AG10803 (cell line): ENCODE results near the gene GSK3B.
A peak's percentile ranks its signal among the peaks of the same experiment; 100 is the strongest.
"Not testable (repeated sequence)": the region's sequence is repeated elsewhere in the genome, so short reads cannot be mapped to it uniquely, and the experiment has no call there.

Experiments
- DNase-seq: peaks from one replicate; pipeline ENCODE4 v3.0.0; 2010; ENCODE audit warnings: low read depth
- H3K4me3 ChIP-seq: 2 replicates; pipeline ENCODE4 v1.5.1; 2011; ENCODE audit warnings: mild to moderate bottlenecking, low read length, control low read depth
- TF ChIP-seq, protein P1 (sequence below): conservative IDR thresholded peaks from 2 replicates; pipeline ENCODE4 v1.5.1; 2011; ENCODE audit warnings: mild to moderate bottlenecking, low read length, control low read depth, inconsistent platforms

Gene GSK3B

DNA sequence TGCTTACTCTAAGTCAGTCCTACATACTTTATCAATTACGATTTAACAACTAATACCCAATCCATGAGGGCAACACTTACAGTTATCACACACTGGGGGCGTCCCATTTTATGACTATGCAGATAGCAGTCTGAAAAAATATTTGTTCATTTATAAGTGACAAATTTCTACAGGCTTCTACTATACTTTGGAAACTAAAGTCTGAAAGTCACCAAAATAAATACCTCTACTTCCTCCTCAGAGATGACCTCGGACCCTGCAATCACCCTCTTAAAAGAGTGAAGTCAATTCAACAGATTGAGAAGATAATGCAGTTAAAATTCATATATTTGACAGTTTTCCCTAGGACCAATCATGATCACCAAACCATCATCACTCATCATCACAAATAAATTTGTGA, 76.6 kb downstream of the GSK3B start:
- DNase-seq: no peak
- TF ChIP-seq, protein P1, sequence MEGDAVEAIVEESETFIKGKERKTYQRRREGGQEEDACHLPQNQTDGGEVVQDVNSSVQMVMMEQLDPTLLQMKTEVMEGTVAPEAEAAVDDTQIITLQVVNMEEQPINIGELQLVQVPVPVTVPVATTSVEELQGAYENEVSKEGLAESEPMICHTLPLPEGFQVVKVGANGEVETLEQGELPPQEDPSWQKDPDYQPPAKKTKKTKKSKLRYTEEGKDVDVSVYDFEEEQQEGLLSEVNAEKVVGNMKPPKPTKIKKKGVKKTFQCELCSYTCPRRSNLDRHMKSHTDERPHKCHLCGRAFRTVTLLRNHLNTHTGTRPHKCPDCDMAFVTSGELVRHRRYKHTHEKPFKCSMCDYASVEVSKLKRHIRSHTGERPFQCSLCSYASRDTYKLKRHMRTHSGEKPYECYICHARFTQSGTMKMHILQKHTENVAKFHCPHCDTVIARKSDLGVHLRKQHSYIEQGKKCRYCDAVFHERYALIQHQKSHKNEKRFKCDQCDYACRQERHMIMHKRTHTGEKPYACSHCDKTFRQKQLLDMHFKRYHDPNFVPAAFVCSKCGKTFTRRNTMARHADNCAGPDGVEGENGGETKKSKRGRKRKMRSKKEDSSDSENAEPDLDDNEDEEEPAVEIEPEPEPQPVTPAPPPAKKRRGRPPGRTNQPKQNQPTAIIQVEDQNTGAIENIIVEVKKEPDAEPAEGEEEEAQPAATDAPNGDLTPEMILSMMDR: no peak
- no peak overlapping the region for H3K4me3 ChIP-seq

DNA sequence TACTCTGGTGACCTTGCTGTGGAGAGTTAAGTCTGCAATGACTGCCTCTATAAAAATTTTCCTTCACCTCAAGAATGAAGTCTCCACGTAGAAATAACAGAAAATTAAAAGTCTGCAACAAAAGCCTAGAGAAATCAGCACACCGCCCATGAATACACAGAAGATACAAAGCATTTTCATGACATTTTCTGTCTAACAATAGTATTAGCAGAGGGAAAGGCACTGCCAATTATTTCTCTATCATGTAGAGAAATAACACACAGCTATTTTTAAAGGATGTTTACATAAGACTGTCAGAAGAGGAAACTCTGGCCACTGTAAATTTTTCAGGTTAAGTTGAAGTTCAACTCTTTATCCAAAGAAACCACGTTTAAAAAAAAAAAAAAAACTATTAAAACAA, 80.8 kb downstream of the GSK3B start:
- no peak overlapping the region for H3K4me3 ChIP-seq
- DNase-seq: no peak
- TF ChIP-seq, protein P1: no peak

DNA sequence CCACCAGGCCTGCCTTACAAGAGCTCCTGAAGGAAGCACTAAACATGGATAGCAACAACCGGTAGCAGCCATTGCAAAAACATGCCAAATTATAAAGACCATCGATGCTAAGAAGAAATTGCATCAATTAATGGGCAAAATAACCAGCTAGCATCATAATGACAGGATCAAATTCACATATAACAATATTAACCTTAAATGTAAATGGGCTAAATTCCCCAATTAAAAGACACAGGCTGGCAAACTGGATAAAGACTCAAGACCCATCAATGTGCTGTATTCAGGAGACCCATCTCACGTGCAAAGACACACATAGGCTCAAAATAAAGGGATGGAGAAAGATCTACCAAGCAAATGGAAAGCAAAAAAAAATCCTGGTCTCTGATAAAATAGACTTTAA, 88.5 kb downstream of the GSK3B start:
- DNase-seq, H3K4me3 ChIP-seq: not testable (repeated sequence)

DNA sequence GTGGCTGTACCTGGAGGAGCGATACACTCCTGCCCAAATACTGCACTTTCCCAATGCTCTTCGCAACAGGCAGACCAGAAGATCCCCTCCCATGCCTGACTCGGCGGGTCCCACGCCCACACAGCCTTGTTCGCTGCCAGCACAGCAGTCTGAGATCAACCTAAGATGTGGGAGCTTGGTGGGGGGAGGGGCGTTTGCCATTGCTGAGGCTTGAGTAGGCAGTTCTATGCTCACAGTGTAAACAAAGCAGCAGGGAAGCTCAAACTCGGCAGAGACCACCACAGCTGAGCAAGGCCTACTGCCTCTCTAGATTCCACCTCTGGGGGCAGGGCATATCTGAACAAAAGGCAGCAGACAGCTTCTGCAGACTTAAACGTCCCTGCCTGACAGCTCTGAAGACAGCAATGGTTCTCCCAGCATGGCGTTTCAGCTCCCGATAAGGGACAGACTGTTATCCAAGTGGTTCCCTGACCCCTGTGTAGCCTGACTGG, 90.2 kb downstream of the GSK3B start:
- not testable (repeated sequence) for DNase-seq, H3K4me3 ChIP-seq

DNA sequence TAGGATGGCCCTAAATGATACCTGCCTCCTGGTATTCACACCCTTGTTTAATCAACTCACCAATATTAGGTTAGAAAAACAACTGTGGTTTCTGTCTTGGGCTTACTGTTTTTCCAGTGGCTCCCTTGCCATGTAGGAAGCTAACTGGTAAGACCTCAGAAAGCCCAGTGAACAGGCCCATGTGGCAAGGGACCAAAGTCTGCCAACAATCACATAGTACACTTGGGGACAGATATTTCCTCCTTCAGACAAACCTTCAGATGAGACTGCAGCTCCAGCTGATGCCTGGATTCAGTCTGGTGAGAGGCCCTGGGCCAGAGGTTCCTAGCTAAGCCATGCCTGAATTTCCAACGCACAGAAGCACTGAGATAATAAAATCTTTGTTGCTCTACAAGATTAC, 96.1 kb downstream of the GSK3B start:
- TF ChIP-seq, protein P1: no peak
- no peak for DNase-seq
- no peak overlapping the region for H3K4me3 ChIP-seq

DNA sequence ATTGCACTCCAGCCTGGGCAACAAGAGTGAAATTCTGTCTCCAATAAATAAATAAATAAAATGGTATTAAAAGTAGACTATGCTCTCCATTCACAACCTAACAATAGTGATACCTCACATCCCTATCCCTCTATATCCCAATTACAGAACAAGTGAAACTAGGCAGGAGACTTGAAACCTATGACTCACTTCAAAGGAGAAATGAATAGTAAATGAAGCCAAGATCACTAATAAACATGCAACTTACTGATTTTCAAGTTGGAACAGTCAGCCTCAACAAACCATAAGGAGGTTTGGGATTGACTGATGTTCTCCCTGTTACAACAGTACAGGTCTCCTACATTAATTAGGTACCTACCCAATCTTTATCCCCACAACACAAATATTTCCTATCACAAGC, 103.4 kb downstream of the GSK3B start:
- peak; percentile 23 for DNase-seq
- no peak overlapping the region for H3K4me3 ChIP-seq
- TF ChIP-seq, protein P1: no peak

DNA sequence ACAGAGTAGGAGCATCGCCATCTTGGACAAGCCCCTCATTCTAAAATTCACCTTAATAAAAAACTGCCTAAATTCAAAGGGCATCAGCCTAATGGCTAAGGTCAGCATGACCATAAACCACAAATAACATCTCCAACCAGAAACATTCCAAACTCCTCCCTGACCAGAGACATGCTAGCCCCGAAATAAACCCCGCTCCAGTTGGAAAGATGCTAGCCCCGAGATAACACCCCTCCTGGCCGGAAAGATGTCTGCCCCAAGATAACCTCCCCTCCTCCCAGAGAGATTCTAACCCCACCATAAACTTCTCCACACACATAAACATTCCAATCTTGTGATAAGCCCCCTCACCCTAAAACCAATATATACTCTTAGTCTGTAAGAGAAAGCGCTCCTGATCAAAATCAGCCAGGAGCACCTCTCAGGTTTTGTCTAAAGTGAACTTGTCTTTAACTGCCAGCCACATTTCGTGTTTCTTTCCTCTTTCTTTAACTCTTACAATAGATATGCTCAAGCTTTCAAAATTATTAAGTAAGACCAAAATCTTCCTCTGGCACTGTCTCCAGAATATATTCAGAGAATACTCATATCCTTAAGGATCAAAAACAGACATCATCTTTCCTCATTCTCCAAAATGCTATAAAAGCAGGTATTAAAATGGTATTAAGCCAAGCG, 104.1 kb downstream of the GSK3B start:
- no peak for DNase-seq
- no peak overlapping the region for H3K4me3 ChIP-seq
- TF ChIP-seq, protein P1: no peak

DNA sequence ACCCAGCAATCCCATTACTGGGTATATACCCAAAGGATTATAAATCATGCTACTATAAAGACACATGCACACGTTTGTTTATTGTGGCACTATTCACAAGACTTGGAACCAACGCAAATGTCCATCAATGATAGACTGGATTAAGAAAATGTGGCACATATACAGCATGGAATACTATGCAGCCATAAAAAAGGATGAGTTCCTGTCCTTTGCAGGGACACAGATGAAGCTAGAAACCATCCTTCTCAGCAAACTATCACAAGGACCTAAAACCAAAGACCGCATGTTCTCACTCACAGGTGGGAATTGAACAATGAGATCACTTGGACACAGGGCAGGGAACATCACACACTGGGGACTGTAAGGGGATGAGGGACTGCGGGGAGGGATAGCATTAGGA, 107.4 kb downstream of the GSK3B start:
- not testable (repeated sequence) for H3K4me3 ChIP-seq, DNase-seq

DNA sequence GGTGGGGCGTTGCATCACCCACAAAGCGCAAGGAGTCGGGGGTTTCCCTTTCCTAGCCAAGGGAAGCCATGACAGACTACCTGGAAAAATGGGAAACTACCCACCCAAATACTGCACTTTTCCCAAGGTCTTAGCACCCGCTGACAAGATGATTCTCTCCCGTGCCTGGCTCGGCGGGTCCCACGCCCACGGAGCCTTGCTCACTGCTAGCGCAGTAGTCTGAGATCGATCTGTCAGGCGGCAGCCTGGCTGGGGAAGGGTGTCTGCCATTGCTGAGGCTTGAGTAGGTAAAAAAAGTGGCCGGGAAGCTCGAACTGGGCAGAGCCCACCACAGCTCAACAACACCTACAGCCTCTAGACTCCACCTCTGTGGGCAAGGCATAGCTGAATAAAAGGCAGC, 112.9 kb downstream of the GSK3B start:
- DNase-seq: no peak
- TF ChIP-seq, protein P1: no peak
- no peak overlapping the region for H3K4me3 ChIP-seq
